Raji (cell line): ENCODE results near the gene ZNF134.

ENCODE experiments used
- POLR2A ChIP-seq: IDR thresholded peaks from 2 replicates; pipeline ENCODE4 v1.6.1; 2011; ENCODE audit warnings: low read depth, low read length, control low read depth; ENCODE audit not compliant: insufficient read depth

The ZNF134 gene

DNA sequence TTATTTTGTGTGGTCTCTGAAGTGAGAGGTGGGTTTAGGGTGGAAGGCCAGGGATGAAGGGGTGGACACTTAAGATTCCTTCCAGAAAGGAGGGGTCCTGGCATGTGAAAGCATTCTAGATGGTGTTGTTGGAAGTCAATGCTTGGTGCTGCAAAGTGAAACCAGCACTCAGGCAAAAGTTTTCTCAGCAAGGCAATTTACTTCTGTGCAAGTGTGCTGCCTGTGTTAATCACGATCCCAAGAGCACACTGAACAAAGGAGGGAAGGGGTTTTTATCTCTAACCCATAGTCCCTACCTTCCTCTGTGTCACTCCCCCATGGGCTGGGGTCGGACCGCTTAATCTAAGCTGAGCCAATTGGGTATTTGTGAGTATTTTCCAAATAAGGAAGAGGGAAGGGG lies 1.3 kb downstream of the ZNF134 start:
- no peak for TF ChIP-seq POLR2A

DNA sequence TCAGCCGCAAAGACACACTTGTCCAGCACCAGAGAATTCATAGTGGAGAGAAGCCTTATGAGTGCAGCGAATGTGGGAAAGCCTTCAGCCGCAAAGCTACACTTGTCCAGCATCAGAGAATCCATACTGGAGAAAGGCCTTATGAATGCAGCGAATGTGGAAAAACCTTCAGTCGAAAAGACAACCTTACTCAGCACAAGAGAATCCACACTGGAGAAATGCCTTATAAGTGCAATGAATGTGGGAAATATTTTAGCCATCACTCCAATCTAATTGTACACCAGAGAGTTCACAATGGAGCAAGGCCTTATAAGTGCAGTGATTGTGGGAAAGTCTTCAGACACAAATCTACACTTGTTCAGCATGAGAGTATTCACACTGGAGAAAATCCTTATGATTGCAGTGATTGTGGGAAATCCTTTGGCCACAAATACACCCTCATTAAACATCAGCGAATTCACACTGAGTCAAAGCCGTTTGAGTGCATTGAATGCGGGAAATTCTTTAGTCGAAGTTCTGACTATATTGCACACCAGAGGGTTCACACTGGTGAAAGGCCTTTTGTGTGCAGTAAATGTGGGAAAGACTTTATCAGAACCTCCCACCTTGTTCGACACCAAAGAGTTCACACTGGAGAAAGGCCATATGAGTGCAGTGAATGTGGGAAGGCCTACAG lies 6.8 kb downstream of the ZNF134 start:
- TF ChIP-seq POLR2A = no peak

DNA sequence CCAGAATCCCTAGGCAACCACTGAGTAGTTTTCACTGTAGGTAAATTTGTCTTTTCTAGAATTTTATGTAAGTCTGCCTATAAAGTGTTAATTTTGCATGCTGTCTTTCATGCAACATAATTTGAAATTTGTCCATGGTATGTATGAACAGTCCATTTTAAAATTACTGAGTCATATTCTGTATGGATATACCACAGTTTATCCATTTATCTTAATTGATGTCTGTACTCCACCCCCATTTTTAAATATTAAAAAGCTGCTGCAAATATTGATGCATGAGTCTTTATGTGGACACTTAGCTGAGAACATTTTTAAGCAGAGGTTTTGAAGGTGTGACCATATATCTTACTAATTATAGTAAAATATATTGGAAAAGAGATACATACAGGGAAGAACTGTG lies 9.0 kb downstream of the ZNF134 start:
- TF ChIP-seq POLR2A = no peak

DNA sequence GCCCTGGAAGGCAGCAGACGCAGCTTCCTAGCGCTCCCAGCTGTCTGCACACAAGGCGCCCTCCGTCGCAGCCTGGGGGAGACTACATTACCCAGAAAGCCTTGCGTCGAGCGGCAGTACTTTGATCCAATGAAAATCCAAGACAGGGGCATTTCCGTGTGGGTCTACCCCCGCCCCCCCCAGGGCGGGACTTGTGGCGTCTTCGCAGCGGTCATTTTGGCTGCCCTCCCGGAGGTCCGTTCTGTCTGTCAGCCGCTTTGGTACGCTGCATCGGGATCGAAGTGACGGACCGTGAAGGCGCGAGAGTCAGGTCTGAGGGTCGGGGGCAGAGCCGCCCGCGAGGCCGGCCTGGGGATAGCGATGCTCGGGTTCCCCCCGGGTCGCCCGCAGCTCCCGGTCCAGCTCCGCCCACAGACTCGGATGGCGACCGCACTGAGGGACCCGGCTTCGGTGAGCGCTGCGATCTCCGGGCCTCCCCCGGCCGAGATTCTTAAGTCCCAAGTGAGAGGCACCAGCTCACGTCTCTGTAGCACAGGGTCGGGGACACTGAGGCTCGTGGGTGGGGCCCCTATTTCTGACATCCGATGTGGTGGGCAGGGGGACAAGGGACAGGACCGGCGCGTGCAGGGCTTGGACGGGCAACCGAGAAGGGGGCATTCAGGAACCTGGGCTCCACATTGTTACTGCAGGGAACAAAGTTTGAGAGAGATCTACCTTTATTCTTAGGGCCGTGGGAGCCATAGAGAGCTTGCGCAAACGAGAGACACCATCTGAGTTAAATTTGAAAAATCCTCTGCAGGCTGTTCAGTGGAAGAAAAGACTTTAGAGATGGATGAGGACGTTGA lies 19.2 kb downstream of the ZNF134 start, which contains the start of gene ZNF211:
ZNF211 (plus strand) TSS at position 182 of the 845 bp plus-strand sequence; CDS start at position 361, 179 bp downstream.
- TF ChIP-seq POLR2A = no peak

DNA sequence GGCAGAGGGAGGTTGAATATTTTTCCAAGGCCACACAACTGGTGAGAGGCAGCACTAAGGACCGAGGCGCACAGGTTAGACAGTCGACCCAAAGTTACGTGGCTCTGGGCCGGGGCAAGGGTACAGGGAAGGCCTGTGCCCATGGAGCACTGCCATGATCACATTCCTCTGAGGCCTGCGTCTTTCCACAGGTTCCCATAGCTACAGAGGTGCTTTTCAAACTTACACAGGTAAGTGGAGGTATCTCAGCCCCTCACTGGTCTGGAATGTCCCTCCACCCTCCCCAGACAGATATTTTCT lies 19.7 kb downstream of the ZNF134 start:
- no peak for TF ChIP-seq POLR2A

DNA sequence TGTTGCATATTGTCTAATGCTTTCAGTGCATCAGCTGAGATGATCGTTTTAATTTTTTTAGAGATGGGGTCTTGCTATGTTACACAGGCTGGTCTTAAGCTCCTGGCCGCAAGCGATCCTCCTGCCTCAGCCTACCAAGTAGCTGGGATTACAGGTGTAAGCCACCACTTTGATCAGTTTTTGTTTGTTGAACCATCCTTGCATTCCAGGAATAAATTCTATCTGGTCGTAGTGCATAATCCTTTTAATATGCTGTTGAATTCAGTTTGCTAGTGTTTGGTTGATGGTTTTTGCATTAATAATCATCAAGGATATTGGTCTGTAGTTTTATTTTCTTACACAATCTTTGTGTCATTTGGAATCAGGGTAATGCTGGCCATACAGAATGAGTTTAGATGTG lies 23.3 kb downstream of the ZNF134 start:
- no peak for TF ChIP-seq POLR2A

DNA sequence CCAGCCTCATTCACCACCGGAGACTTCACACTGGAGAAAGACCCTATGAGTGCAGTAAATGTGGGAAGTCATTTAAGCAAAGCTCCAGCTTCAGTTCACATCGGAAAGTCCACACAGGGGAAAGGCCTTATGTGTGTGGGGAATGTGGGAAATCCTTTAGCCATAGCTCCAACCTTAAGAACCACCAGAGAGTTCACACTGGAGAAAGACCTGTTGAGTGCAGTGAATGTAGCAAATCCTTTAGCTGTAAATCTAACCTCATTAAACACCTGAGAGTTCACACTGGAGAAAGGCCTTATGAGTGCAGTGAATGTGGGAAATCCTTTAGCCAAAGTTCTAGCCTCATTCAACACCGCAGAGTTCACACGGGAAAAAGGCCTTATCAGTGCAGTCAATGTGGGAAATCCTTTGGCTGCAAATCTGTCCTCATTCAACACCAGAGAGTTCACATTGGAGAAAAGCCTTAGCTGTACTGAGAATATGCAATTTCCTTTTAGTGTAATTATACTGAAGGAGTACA lies 27.7 kb downstream of the ZNF134 start:
- TF ChIP-seq POLR2A = no peak

DNA sequence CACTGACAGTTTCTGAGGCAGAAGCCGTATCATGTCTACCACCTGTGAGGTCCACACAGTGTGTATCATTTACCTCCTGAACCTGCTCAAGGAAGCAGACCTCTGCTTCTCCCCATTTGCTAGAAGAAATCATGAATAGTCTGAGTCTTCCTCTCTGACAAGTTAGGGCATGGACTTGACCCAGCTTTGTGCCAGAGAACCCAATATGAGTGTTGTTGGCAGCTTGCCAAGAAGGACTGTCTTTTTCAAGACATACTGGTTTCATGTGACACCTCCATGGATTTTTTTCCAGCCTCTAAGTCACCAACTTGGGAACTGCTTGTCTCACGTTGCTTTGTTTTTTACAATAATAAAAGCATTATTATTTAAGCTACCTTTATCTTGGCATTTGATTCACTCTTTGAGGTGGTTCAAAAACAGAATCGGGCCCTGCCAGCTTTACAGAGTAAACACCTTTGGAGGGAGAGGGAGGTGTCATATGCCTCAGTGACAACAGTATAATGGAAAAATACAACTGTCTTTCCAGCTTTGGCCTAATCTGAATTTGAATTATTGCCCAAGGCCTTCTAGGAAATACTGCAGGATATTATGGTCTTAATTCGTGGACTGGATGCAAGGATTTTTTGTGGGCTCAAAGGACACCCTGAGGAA lies 28.5 kb downstream of the ZNF134 start:
- no peak for TF ChIP-seq POLR2A

DNA sequence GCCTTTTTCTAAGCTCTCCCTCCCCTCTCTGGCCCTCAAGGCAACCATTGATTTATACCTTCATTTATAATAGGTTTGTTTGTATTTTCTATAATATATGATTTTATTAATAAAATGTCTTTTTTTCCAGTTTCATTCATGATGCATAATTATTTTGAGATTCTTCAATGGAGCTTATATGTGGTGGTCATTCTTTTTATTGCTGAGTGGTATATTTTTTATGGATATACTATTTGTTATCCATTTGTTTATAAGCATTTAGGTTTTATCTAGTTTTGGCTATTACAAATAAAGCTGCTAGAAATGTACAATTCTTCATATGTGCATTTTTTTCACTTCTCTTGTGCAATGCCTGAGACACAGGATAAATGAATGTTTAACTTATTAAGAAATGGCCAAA lies 29.7 kb downstream of the ZNF134 start:
- TF ChIP-seq POLR2A = no peak

DNA sequence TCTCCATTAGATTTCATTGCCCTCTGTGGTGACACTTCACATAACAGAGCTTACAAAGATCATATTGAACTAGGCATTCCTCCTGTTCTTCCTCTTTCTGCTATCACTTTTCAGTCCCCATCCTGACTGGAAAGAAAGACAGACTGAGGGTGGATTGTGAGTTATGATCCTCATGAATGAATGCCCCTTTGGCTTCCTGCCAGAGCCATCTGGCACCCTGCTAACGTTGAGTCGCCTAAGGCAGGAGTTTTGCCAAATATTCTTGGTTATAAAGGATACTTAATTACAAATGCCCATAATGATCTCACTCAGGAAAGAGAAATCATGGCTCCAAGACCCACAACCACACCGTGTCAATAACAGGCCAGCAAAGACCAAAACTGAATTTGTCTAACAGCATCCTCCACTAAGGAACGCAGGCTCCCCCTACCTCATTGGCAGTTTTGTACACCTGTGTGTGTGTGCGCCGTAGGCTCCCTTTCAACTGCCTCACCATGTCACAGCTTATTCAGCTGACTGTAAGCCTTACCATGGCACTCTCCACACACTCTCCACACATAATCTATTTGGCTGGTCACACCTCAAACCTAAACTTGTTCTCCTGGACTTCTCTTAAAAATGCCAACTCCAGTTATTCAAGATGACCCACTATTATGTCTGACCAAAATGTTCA lies 34.4 kb downstream of the ZNF134 start:
- no peak for TF ChIP-seq POLR2A

DNA sequence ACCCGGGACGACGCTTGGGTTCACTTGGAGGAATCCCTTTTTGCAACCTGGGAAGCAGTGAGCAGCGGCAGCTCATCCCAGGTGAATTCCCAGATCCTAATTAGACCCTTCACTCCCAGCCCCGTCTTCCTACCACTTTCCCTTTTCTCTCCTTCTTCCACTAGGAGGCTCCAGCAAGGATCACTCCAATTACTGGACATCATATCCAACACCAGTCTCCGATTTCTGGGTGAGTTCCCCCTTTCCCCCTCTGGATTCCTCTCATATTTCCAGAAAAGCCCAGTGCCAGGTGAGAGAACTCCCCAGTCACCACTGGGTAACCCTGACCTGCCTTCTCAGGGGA lies 37.6 kb downstream of the ZNF134 start:
- TF ChIP-seq POLR2A = no peak

DNA sequence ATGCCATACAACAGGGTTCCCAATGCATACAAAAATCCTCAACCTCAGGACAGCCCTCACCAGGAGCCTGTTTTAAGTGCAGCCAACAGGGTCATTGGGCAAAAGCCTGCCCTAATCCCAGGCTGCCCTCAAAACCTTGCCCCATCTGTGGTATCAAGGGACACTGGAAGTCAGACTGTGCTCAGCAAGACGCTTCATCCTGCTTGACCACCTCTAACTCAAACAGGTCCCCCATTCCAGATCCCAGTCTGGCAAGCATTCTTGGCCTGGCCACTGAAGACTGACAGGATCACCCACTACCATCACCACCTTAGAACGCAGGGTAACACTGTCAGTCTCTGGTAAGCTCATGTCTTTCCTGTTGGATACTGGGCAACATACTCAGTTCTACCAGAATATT lies 39.6 kb downstream of the ZNF134 start:
- TF ChIP-seq POLR2A = no peak

DNA sequence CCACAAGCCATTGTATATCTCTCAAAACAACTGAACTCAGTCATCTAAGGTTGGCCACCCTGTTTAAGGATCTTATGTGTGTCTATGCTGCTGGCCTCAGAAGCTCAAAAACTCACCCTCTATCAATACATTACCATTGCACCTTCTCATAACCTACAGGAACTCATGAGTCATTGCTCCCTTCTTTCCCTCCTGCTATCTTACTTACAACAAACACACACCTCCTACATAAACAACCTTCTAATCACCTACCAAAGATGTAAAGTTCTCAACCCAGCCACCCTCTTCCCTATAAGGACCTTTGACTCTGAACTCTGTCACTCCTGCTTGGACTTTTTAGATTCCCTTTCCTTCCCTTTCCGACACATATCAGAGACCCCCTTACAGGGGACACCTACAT lies 41.4 kb downstream of the ZNF134 start:
- TF ChIP-seq POLR2A = no peak

DNA sequence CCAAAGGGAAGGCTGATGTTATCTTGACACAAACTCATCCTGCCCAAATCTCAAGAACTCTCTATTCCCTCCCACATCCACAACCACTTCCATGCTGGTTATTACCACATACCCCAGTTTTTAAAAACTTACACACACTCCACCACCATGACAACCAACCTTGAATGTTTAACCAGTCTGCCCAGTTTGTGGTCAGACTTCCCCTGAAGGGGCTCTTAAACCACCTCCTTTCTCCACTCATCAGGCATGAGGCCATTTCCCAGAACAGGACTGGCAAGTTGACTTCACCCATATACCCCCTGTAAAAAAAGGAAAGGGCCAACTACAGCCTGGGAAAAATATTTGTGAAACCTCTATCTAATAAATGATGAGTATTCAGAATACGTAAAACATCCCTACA lies 42.3 kb downstream of the ZNF134 start:
- no peak for TF ChIP-seq POLR2A
